Measurements from ENCODE around the gene RUNX3.
A peak's percentile ranks its signal among the peaks of the same experiment; 100 is the strongest.

RUNX3 gene

DNA sequence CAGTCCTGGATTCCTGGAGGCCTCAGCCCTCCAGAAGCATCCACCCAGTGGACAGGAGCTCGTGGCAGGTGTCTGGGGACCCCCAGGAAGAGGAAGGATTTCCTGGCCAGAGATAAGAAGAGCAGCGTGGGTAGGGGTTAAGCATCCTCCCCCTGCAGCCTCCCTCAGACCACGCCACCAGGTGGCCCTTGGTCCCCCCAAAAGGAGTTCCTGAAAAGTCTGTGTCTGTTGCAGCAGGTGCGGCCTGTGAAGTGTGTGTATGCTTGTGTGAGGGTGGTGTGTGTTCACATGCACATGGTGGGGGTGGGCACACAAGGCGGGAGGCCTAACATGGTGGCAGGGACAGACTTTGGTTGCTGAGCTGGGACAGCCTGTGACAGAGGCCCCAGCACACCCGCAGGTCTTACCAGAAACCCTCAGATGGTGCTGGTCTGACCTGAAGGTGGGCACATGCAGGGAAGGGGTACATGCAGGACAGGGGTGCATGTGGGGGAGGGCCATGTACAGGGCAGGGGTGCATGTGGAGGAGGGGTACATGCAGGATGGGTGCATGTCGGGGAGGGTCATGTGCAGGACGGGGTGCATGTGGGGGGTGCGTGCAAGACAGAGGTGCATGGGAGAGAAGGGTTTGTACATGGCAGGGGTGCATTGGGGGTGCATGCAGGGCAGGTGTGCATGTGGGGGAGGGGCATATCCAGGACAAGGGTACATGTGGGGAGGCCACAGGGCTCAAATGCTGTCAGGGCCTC, 18.2 kb upstream of the RUNX3 start:
- no peak for DNase-seq

DNA sequence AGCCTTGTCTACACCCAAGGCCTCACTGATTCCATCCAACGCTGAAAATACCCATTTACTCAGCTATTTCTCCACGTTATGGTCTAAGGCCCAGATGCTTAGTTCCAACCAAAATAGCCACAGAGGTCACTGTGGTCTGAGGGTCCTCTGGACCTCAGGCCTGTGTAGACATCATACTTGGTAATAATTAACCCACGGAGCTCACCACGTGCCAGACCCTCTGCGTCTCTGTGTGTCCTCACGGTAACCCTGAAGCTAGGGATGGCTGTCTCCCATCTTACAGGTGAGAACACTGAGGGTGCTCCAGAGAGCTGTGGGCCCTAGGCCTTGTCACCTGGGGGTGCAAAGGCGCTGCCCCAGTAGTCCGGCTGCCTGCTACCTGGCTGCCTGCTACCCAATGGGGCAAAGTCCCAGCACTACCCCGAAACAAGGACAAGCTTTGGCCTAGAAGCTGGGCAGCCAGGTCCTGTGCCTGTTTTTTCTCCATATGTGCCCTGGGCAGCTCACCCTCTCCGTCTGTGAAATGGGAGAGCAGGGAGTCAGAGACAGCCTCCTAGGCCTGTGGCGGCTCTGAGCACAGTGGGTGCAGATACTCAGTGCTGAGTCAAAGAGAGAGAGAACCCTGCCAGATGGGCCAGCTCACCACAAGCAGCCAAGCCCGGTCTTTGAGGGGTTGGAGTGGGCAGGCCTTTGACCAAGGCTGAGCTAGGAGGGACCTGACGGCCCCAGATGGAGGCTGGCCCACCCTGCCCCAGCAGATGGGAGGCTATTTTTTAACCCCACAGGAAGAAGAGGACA, 17.0 kb upstream of the RUNX3 start:
- DNase-seq: no peak

GRCh38 chr1:24945354-24946326, 15.6 kb upstream of the RUNX3 start:
- DNase-seq: no peak

GRCh38 chr1:24944318-24944717, 14.2 kb upstream of the RUNX3 start:
- DNase-seq: no peak

DNA sequence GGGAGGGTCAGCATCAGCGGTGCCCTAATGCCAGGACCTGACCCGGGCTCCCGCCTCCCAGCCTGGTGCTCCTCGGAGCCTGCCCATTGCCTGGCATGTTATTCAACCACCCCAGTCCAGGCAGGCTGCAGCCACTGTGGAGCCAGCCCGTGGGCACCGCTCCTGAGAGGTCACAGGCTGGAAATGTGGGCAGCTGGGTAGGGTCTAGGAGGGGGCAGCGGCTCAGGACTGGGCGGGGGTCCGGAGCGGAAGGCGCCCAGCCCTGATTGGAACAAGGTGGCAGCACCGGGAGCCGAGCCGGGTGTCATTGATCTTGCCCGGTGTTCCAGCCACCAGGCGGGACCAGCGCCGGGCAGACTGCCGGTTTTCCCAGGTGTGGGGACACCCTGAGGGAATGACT, 12.7 kb upstream of the RUNX3 start:
- DNase-seq: no peak

DNA sequence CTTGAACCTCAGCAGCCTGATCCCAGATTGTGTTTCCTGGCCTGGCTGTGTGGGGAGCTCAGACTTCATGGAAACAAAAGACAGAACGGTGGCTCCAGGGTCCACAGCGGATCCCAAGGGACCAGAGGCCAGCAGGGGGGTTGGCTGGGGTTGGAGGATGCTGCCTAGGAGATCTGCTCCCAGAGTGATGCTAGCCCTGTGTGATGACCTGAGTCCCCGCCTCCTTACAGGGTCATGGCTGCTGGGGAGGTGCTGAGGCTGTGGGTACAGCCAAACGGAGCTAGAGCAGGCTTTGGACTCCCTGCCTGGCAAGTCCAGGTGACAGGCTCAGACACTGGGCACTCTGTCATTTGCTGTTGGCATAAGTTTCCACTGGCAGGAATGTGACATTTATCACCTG, 11.5 kb upstream of the RUNX3 start:
- no peak for DNase-seq

DNA sequence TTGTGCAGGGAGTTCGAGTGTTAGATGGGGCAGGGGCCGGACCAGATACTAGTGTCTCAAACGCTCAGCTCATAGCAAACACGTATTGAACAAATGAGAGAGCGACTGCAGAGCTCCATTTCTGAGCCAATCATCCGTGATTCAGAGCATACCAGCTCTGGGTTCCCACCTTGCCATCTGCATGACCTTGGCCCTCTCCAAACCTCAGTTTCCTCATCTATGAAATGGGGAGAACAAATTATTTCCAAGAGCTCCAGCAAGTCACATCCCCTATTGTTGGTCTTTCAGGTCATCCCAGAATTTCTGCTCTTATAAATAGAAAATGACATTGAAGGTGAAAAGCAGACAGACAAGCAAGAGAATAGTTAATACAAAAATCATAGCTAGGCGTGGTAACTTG, 10.2 kb upstream of the RUNX3 start:
- no peak for DNase-seq

DNA sequence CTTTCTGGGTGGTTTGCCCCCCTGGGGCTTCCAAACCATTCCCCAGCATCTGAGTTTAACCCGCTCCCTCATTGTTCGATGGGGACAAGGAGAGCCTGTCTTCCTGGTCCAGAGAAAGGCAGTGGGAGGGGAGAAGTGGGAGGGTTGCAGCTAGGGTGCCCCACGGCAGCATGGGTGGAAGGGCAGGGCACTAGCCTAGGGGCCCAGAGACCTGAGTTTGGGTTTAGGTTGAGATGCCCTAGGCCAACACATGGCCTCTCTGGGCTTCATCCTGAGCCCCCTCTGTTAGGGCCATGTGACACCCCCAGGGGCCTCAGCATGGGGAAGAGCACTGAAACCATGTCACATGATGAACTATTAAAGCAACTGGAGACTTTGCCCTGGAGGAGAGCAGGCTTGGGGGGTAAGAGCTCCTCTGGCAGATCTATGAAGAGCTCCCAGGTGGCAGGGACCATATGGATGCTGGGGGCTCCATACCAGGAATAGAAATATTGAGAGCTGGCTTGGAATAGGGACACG, 9.7 kb upstream of the RUNX3 start:
- DNase-seq: no peak

DNA sequence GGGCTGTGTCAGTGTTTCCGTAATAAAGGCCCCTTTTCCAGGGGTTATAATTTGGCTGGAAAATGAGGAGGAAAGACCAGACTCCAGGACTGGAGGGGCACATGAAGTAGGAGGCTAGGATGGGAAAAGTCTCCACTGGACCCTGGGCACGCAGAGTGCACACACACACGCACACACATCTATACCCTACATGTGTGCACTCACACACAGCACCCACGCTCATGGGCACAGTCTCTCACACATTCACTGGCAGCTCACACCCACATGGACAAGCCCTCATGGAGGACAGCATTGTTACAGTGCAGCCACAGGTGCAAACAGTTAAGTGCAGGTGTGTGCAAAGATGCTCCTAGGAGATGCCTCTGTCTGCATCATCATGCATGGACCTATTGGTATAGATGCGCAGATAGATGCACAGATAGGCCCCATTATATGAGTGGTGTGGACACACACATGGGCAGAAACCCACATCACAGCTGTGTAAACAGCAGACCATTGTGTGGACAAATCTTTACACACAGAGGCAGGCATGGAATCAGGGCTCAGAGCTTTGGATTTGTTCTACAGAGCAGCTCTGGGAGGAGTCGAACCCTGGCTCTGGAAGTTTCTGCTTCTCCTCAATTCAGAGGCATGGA, 9.1 kb upstream of the RUNX3 start:
- no peak for DNase-seq

GRCh38 chr1:24938276-24938675, 8.2 kb upstream of the RUNX3 start:
- no peak for DNase-seq

DNA sequence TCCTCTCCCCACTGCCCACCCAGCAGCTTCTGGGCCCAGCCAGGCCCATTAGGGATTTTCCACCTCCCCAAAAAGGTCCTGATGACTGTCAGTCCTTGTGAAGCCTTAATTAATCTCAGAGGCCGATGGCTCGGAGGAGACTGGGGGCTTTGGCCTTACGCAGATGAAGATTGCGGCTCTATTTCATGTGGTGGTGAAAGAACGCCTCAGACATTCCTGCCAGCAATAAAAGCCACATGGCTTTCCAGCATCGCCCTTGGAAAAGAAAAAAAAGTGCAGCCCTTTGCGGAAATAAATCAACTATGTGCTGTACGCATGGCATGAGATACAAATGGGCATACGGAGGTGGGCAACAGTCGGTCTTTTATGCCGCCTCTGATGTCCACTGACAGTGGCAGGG, 6.6 kb upstream of the RUNX3 start:
- DNase-seq: no peak

- DNase-seq: no peak
Observed at GRCh38 chr1:24935615-24936484, 5.8 kb upstream of the RUNX3 start.

DNA sequence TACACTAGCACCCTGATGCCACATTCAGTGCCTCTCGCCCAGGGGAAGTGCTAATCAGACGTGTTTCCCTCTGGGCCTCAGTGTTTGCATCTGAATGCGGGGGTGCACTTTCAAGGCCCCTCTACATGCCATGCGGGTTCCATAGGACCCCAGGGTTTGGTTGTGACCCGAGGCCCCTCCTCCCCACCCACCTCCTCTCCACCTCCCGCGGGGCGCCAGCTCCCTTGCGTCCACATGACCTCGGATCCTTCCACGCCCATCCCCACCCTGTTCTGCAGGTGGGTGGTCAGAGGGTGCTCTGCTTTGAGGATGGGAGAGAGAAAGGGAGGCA, 5.1 kb upstream of the RUNX3 start:
- DNase-seq: no peak

GRCh38 chr1:24934310-24935195, 4.5 kb upstream of the RUNX3 start:
- no peak for DNase-seq

DNA sequence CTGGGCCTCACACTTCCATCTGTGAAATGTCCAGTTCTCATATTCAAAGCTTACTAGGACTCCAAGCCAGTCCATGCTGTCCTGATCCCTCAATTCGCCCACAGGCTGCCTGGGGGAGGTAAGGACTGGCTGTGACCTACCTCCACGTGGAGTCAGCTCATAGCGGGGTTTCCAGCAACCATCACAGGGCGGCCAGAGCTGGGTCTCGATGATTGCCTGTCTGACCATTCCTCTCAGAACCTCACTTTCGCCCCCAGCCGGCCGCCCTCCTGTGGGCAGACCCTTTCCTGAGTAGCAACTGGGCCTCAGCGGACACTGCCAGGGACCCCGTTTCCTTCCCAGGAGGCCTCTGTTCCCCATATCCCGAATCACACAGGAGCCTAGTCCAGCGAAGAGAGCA, 3.4 kb upstream of the RUNX3 start:
- no peak for DNase-seq

DNA sequence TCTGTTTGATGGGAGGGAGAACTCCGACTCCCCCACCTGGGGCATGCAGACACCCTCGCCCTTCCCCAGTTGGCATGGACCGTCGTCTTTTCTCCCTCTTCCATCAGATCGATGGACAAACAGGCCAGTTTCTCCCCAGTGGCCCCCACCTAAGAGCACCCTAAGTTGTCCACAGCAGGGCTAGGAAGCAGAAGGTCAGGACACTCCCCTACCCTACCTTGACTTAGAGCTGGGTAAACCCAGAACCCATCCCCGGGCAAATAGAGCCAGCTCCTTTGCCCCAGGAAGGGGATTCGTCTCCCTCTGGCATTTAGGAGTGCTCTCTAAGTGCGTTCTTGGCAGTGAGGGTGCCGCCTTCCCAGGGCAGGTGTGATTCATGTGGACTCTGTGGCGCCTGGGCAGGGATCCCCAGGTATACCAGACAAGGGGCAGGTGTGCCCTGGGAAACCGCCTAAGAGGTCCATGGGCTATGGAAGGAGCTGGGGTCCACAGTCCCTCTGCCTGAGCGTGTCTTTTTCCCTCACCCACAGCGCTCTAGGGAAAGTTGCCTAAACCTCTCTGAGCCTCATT, 2.7 kb upstream of the RUNX3 start:
- no peak for DNase-seq

- peak in 9 of 56 donors; percentile 1 to 57 (median 11) for DNase-seq
Observed at GRCh38 chr1:24932284-24932683, 2.2 kb upstream of the RUNX3 start.

DNA sequence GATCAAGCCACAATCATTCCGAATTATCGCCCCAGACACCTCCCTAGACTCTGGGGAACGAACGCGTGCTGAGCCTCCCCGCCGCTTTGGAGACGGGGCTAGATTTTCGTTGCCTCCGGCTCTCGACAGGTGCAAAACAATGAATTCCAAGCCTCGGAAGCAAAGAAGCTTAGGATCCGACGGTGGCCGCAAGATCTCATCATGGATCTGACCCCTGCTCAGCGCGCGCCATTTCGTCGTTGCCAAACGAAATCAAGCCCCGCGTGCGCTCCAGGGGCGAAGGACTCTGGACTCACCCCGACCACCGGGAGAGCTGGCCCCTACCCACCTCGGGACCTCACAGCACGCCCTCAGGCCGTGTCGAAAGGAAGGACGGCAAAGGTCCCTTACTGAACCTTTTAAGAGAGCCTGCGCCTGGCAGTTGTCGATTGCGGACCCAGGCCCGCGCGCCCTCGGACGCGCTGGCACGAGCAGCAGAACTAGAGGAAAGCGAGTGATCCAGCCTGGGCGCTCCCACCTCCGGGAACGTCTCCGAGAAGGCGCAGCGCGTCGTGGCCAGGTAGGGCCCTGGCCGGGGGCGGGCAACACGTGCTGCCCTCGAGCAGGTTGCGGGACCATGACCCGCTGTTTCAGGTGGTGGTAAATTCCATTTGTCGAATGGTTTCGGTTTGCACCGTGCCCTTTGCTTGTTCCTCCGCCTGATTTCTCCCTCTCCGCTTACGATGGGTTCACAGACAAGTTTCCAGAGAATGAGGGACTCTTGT, 1.6 kb upstream of the RUNX3 start:
- DNase-seq: no peak
